Smooth muscle cell (in vitro differentiated cells): ENCODE results near the gene SEPTIN2. TPM values are rescaled to one million over a fixed set of nuclear protein-coding genes. Genes with fewer than 3 reads are reported as not detected.
"Not testable (repeated sequence)": the region's sequence is repeated elsewhere in the genome, so short reads cannot be mapped to it uniquely, and the experiment has no call there.

Source experiments
- DNase-seq: peaks from one replicate; lab custom pipeline; 2025; ENCODE audit not compliant: unreplicated experiment; lab: John Stamatoyannopoulos, UW
- H2AFZ ChIP-seq: fragments of 200-600 bp; sonication (generic); 2 replicates; pipeline ENCODE4 v1.6.0; 2016; ENCODE audit warnings: antibody characterized with exemption, low read depth, mild to moderate bottlenecking
- H3F3A ChIP-seq: fragments of 200-600 bp; sonication (generic); 2 replicates; pipeline ENCODE4 v1.6.0; 2017; ENCODE audit warnings: antibody characterized with exemption, low read depth
- H3K27ac ChIP-seq: fragments of 200-600 bp; sonication (generic); 2 replicates; pipeline ENCODE4 v1.5.1; 2016; ENCODE audit warnings: low read depth, mild to moderate bottlenecking
- H3K27me3 ChIP-seq: fragments of 200-600 bp; sonication (generic); 2 replicates; pipeline ENCODE4 v1.6.1; 2016; ENCODE audit warnings: low read depth, mild to moderate bottlenecking
- H3K36me3 ChIP-seq: fragments of 200-600 bp; sonication (generic); 2 replicates; pipeline ENCODE4 v1.5.1; 2016; ENCODE audit warnings: low read depth
- H3K4me1 ChIP-seq: fragments of 200-600 bp; sonication (generic); 2 replicates; pipeline ENCODE4 v1.5.1; 2016; ENCODE audit warnings: low read depth
- H3K4me2 ChIP-seq: fragments of 200-600 bp; sonication (generic); 2 replicates; pipeline ENCODE4 v1.6.0; 2016; ENCODE audit warnings: mild to moderate bottlenecking
- H3K4me3 ChIP-seq: fragments of 200-600 bp; sonication (generic); 2 replicates; pipeline ENCODE4 v1.5.1; 2016; ENCODE audit warnings: mild to moderate bottlenecking
- H3K79me2 ChIP-seq: fragments of 200-600 bp; sonication (generic); 2 replicates; pipeline ENCODE4 v1.6.0; 2016; ENCODE audit warnings: low read depth, mild to moderate bottlenecking
- H3K9ac ChIP-seq: fragments of 200-600 bp; sonication (generic); 2 replicates; pipeline ENCODE4 v1.6.0; 2016; ENCODE audit warnings: low read depth
- H3K9me3 ChIP-seq: fragments of 200-600 bp; sonication (generic); replicated peaks from 2 replicates; pipeline ENCODE4 v1.5.1; 2016; ENCODE audit warnings: low read depth
- H4K20me1 ChIP-seq: fragments of 200-600 bp; sonication (generic); 2 replicates; pipeline ENCODE4 v1.6.0; 2016; ENCODE audit warnings: low read depth
- CTCF ChIP-seq: fragments of 200-600 bp; sonication (generic); IDR thresholded peaks from 2 replicates; pipeline ENCODE4 v1.5.1; 2017; ENCODE audit warnings: borderline replicate concordance, mild to moderate bottlenecking, antibody characterized with exemption; ENCODE audit not compliant: insufficient read depth, poor library complexity, severe bottlenecking
- WGBS: methylation state at CpG from one replicate; pipeline ENCODE4 v1.1.7; 2016; ENCODE audit warnings: low lambda C conversion rate; 5-methylcytosine and 5-hydroxymethylcytosine counted together
- polyA plus RNA-seq: library from polyadenylated mRNA; unstranded; fragments of >200 nt; fragmentation: Nextera tagmentation; extraction: Ambion mirVana; gene quantifications from 2 replicates; pipeline ENCODE4 v1.2.1, GENCODE V29; 2016
- total RNA-seq: library from RNA; depleted of rRNA; stranded (reverse); fragments of >200 nt; gene quantifications from 2 replicates; pipeline ENCODE4 v1.2.3, GENCODE V29; 2014

Gene SEPTIN2
- total and polyA plus RNA-seq, 2 experiments from 2014 or later, result 344 to 443 TPM

GRCh38 chr2:241372361-241372992, 56.8 kb downstream of the SEPTIN2 start:
- no peaks in the 10 kb centered on the region for H3K4me1 ChIP-seq
- H3F3A ChIP-seq, result no peaks in the 10 kb centered on the region
- no peak overlapping the region for H3K4me2 ChIP-seq
- no peak overlapping the region for H3K27ac ChIP-seq
- H3K27me3 ChIP-seq, result no peaks in the 10 kb centered on the region
- H3K36me3 ChIP-seq, result no peaks in the 10 kb centered on the region
- H2AFZ ChIP-seq, result no peak overlapping the region
- H3K9me3 ChIP-seq, result no peaks in the 10 kb centered on the region
- peaks cover 59% of the 10 kb centered on the region for H3K79me2 ChIP-seq
- peaks cover 71% of the 10 kb centered on the region for H4K20me1 ChIP-seq
- no peak for TF ChIP-seq CTCF
- no peak for DNase-seq
- no peak overlapping the region for H3K4me3 ChIP-seq
- WGBS, result 95% methylated on average over 11 of the region's 11 CpGs
- H3K9ac ChIP-seq, result no peak overlapping the region

- no peak overlapping the region for H3K27ac ChIP-seq
- H3K9me3 ChIP-seq, result no peaks in the 10 kb centered on the region
- peaks cover 56% of the 10 kb centered on the region for H3K79me2 ChIP-seq
- H3K4me3 ChIP-seq, result no peak overlapping the region
- DNase-seq, result no peak
- no peaks in the 10 kb centered on the region for H3K36me3 ChIP-seq
- 94% methylated on average over 3 of the region's 3 CpGs for WGBS
- H3K4me1 ChIP-seq, result no peaks in the 10 kb centered on the region
- peaks cover 68% of the 10 kb centered on the region for H4K20me1 ChIP-seq
- H2AFZ ChIP-seq, result no peak overlapping the region
- no peaks in the 10 kb centered on the region for H3K27me3 ChIP-seq
- no peak for TF ChIP-seq CTCF
- H3F3A ChIP-seq, result no peaks in the 10 kb centered on the region
- H3K4me2 ChIP-seq, result no peak overlapping the region
- H3K9ac ChIP-seq, result no peak overlapping the region
These were observed 57.7 kb downstream of the SEPTIN2 start for GRCh38 chr2:241373446-241373845.

- H4K20me1 ChIP-seq, result peaks cover 69% of the 10 kb centered on the region
These were observed 58.2 kb downstream of the SEPTIN2 start for GRCh38 chr2:241373906-241374305.

GRCh38 chr2:241375300-241375699, 59.6 kb downstream of the SEPTIN2 start:
- Histone ChIP-seq H3F3A (no peaks in the 10 kb centered on the region), H2AFZ (no peak overlapping the region), H4K20me1 (peaks cover 67% of the 10 kb centered on the region), H3K79me2 (peaks cover 46% of the 10 kb centered on the region), H3K4me2 (no peak overlapping the region), H3K27ac (no peak overlapping the region), H3K36me3 (no peaks in the 10 kb centered on the region), H3K9me3 (no peaks in the 10 kb centered on the region), H3K4me3 (no peak overlapping the region), H3K4me1 (no peaks in the 10 kb centered on the region), H3K9ac (no peak overlapping the region), H3K27me3 (no peaks in the 10 kb centered on the region)
- WGBS, result 100% methylated on average over 1 of the region's 1 CpG
- TF ChIP-seq CTCF, result no peak
- no peak for DNase-seq

More at GRCh38 chr2:241373906-241374305, 58.2 kb downstream of the SEPTIN2 start:
- H3K27ac ChIP-seq, H3K4me1 ChIP-seq, H3K9me3 ChIP-seq, H2AFZ ChIP-seq, H3K4me3 ChIP-seq, H3F3A ChIP-seq, H3K9ac ChIP-seq, H3K4me2 ChIP-seq, H3K27me3 ChIP-seq, H3K36me3 ChIP-seq, DNase-seq: not testable (repeated sequence)
- WGBS, result 97% methylated on average over 6 of the region's 6 CpGs
- H3K79me2 ChIP-seq, result peaks cover 56% of the 10 kb centered on the region
